HEK293 (cell line): Measurements from ENCODE around the gene ABR.

Source experiments
- BCL11B ChIP-seq: fragments of 450-650 bp; formaldehyde crosslinking; IDR thresholded peaks from 2 replicates; pipeline ENCODE4 v1.5.1; 2016; ENCODE audit warnings: low read depth, missing biosample characterization, missing genetic modification characterization
- EGR2 ChIP-seq: fragments of 450-650 bp; formaldehyde crosslinking; IDR thresholded peaks from 2 replicates; pipeline ENCODE4 v1.5.1; 2016; ENCODE audit warnings: low read depth, missing biosample characterization, missing genetic modification characterization
- GLI2 ChIP-seq: fragments of 450-650 bp; formaldehyde crosslinking; IDR thresholded peaks from 2 replicates; pipeline ENCODE4; 2017; ENCODE audit warnings: missing biosample characterization, missing genetic modification characterization, low read depth, borderline replicate concordance
- MYNN ChIP-seq: fragments of 450-650 bp; formaldehyde crosslinking; IDR thresholded peaks from 2 replicates; pipeline ENCODE4 v1.5.1; 2016; ENCODE audit warnings: missing biosample characterization, missing genetic modification characterization, borderline replicate concordance
- OVOL3 ChIP-seq: fragments of 450-650 bp; formaldehyde crosslinking; IDR thresholded peaks from 2 replicates; pipeline ENCODE4 v1.5.1; 2016; ENCODE audit warnings: missing biosample characterization, missing genetic modification characterization
- REPIN1 ChIP-seq: fragments of 450-650 bp; formaldehyde crosslinking; IDR thresholded peaks from 2 replicates; pipeline ENCODE4 v1.5.1; 2017; ENCODE audit warnings: missing biosample characterization, missing genetic modification characterization, low read depth
- SCRT1 ChIP-seq: fragments of 450-650 bp; formaldehyde crosslinking; IDR thresholded peaks from 2 replicates; pipeline ENCODE4 v1.5.1; 2016; ENCODE audit warnings: missing biosample characterization, missing genetic modification characterization, borderline replicate concordance
- SETDB1 ChIP-seq: IDR thresholded peaks from one replicate; pipeline ENCODE4 v1.6.1; 2017; ENCODE audit warnings: mild to moderate bottlenecking, low read length, moderate library complexity, mixed read lengths; ENCODE audit not compliant: insufficient read length
- ZNF16 ChIP-seq: fragments of 450-650 bp; formaldehyde crosslinking; IDR thresholded peaks from 2 replicates; pipeline ENCODE4 v1.5.1; 2016; ENCODE audit warnings: low read depth, missing biosample characterization, missing genetic modification characterization
- ZNF2 ChIP-seq: fragments of 450-650 bp; formaldehyde crosslinking; IDR thresholded peaks from 2 replicates; pipeline ENCODE4 v1.5.1; 2016; ENCODE audit warnings: missing biosample characterization, missing genetic modification characterization
- ZNF274 ChIP-seq, 2 experiments: fragments of 200-500 bp in 1 of 2; fragments of 450-650 bp in 1 of 2; sonication (Bioruptor generic) in 1 of 2; formaldehyde crosslinking in 1 of 2; IDR thresholded peaks; 2 replicates each; pipeline versions ENCODE4 v1.5.1 to v1.6.1; 2014 to 2016; ENCODE audit warnings: borderline replicate concordance in 1 of 2, inconsistent platforms in 1 of 2, low read length in 1 of 2, missing biosample characterization in 1 of 2, missing genetic modification characterization in 1 of 2
- ZNF302 ChIP-seq: fragments of 450-650 bp; formaldehyde crosslinking; IDR thresholded peaks from 2 replicates; pipeline ENCODE4 v1.5.1; 2016; ENCODE audit warnings: missing biosample characterization, missing genetic modification characterization, low read depth
- ZNF324 ChIP-seq: fragments of 450-650 bp; formaldehyde crosslinking; IDR thresholded peaks from 2 replicates; pipeline ENCODE4 v1.5.1; 2016; ENCODE audit warnings: missing biosample characterization, missing genetic modification characterization
- ZNF354C ChIP-seq: fragments of 450-650 bp; formaldehyde crosslinking; IDR thresholded peaks from 2 replicates; pipeline ENCODE4 v1.5.1; 2016; ENCODE audit warnings: missing biosample characterization, missing genetic modification characterization, low read depth, borderline replicate concordance
- ZNF366 ChIP-seq: fragments of 450-650 bp; formaldehyde crosslinking; conservative IDR thresholded peaks from 2 replicates; pipeline ENCODE4 v1.5.1; 2016; ENCODE audit warnings: missing biosample characterization, missing genetic modification characterization
- ZNF416 ChIP-seq: fragments of 450-650 bp; formaldehyde crosslinking; IDR thresholded peaks from 2 replicates; pipeline ENCODE4 v1.5.1; 2016; ENCODE audit warnings: missing biosample characterization, missing genetic modification characterization
- ZNF521 ChIP-seq: fragments of 450-650 bp; formaldehyde crosslinking; IDR thresholded peaks from 2 replicates; pipeline ENCODE4 v1.5.1; 2017; ENCODE audit warnings: missing biosample characterization, mild to moderate bottlenecking, missing genetic modification characterization
- ZNF658 ChIP-seq: fragments of 450-650 bp; formaldehyde crosslinking; IDR thresholded peaks from 2 replicates; pipeline ENCODE4; 2016; ENCODE audit warnings: missing biosample characterization, missing genetic modification characterization
- ZNF701 ChIP-seq: fragments of 450-650 bp; formaldehyde crosslinking; IDR thresholded peaks from 2 replicates; pipeline ENCODE4 v1.5.1; 2016; ENCODE audit warnings: missing biosample characterization, missing genetic modification characterization
- ZNF76 ChIP-seq: fragments of 450-650 bp; formaldehyde crosslinking; IDR thresholded peaks from 2 replicates; pipeline ENCODE4; 2016; ENCODE audit warnings: low read depth, missing biosample characterization, missing genetic modification characterization, borderline replicate concordance
- ZNF768 ChIP-seq: fragments of 450-650 bp; formaldehyde crosslinking; IDR thresholded peaks from 2 replicates; pipeline ENCODE4 v1.5.1; 2018; ENCODE audit warnings: missing biosample characterization, mild to moderate bottlenecking, missing genetic modification characterization
- ZNF776 ChIP-seq: fragments of 450-650 bp; formaldehyde crosslinking; IDR thresholded peaks from 2 replicates; pipeline ENCODE4 v1.5.0; 2017; ENCODE audit warnings: missing biosample characterization, missing genetic modification characterization, borderline replicate concordance
- TF ChIP-seq, protein P1 (sequence below): fragments of 450-650 bp; formaldehyde crosslinking; IDR thresholded peaks from 2 replicates; pipeline ENCODE4 v1.5.1; 2016; ENCODE audit warnings: missing biosample characterization, missing genetic modification characterization
- TF ChIP-seq, protein P2 (sequence below): fragments of 450-650 bp; formaldehyde crosslinking; conservative IDR thresholded peaks from 2 replicates; pipeline ENCODE4 v1.5.1; 2016; ENCODE audit warnings: low read depth, missing biosample characterization, missing genetic modification characterization
- TF ChIP-seq, protein P3 (sequence below): fragments of 450-650 bp; formaldehyde crosslinking; IDR thresholded peaks from 2 replicates; pipeline ENCODE4 v1.5.1; 2017; ENCODE audit warnings: missing biosample characterization, missing genetic modification characterization
- TF ChIP-seq, protein P4 (sequence below): fragments of 450-650 bp; formaldehyde crosslinking; IDR thresholded peaks from 2 replicates; pipeline ENCODE4; 2016; ENCODE audit warnings: missing biosample characterization, missing genetic modification characterization
- TF ChIP-seq, protein P5 (sequence below): fragments of 450-650 bp; formaldehyde crosslinking; IDR thresholded peaks from 2 replicates; pipeline ENCODE4 v1.5.1; 2016; ENCODE audit warnings: missing biosample characterization, missing genetic modification characterization

ABR gene

DNA sequence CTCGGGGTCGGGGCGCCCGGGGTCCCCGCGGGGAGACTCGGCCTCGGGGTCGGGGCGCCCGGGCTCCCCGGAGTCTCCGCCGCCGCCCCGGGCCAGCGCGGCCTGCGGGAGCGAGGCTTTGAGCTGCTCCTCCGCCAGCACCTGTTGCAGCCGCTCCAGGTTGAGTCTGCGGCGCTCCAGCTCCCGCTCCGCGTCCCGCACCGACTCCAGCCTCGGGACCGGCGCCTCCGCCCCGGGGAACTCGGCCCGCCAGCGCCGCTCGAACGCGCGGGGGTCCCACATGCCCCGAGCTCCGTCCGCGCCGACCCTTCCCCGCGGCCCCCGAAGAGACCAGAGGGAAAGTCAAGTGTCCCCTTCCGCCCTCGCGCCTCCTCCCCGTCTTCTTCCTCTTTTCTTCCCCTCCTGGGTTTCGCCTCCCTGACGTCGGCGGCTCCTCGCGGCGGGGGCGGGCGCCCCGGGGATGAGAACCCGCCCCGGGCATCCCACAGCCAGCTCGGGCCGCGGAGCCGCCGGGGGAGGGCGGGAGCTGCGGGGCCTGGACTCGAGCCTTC lies 49.6 kb upstream of the ABR start (continued):
- TF ChIP-seq ZNF701 (tag by site-specific recombination) = no peak
- no peak for TF ChIP-seq ZNF768 (tag by site-specific recombination)
- TF ChIP-seq SETDB1 = no peak
- no peak for TF ChIP-seq MYNN (tag by site-specific recombination)
- TF ChIP-seq, protein P1, sequence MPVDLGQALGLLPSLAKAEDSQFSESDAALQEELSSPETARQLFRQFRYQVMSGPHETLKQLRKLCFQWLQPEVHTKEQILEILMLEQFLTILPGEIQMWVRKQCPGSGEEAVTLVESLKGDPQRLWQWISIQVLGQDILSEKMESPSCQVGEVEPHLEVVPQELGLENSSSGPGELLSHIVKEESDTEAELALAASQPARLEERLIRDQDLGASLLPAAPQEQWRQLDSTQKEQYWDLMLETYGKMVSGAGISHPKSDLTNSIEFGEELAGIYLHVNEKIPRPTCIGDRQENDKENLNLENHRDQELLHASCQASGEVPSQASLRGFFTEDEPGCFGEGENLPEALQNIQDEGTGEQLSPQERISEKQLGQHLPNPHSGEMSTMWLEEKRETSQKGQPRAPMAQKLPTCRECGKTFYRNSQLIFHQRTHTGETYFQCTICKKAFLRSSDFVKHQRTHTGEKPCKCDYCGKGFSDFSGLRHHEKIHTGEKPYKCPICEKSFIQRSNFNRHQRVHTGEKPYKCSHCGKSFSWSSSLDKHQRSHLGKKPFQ (tag by site-specific recombination) = no peak
- TF ChIP-seq GLI2 (tag by site-specific recombination) = no peak
- TF ChIP-seq, protein P2, sequence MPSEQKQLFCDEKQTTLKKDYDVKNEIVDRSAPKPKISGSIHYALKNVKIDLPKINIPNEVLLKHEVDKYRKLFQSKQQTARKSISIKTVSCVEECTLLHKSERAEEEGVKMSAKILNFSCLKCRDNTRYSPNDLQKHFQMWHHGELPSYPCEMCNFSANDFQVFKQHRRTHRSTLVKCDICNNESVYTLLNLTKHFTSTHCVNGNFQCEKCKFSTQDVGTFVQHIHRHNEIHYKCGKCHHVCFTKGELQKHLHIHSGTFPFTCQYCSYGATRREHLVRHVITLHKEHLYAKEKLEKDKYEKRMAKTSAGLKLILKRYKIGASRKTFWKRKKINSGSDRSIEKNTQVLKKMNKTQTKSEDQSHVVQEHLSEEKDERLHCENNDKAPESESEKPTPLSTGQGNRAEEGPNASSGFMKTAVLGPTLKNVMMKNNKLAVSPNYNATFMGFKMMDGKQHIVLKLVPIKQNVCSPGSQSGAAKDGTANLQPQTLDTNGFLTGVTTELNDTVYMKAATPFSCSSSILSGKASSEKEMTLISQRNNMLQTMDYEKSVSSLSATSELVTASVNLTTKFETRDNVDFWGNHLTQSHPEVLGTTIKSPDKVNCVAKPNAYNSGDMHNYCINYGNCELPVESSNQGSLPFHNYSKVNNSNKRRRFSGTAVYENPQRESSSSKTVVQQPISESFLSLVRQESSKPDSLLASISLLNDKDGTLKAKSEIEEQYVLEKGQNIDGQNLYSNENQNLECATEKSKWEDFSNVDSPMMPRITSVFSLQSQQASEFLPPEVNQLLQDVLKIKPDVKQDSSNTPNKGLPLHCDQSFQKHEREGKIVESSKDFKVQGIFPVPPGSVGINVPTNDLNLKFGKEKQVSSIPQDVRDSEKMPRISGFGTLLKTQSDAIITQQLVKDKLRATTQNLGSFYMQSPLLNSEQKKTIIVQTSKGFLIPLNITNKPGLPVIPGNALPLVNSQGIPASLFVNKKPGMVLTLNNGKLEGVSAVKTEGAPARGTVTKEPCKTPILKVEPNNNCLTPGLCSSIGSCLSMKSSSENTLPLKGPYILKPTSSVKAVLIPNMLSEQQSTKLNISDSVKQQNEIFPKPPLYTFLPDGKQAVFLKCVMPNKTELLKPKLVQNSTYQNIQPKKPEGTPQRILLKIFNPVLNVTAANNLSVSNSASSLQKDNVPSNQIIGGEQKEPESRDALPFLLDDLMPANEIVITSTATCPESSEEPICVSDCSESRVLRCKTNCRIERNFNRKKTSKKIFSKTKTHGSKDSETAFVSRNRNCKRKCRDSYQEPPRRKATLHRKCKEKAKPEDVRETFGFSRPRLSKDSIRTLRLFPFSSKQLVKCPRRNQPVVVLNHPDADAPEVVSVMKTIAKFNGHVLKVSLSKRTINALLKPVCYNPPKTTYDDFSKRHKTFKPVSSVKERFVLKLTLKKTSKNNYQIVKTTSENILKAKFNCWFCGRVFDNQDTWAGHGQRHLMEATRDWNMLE (tag by site-specific recombination) = no peak
- TF ChIP-seq ZNF324 (tag by site-specific recombination) = no peak
- TF ChIP-seq, protein P3, sequence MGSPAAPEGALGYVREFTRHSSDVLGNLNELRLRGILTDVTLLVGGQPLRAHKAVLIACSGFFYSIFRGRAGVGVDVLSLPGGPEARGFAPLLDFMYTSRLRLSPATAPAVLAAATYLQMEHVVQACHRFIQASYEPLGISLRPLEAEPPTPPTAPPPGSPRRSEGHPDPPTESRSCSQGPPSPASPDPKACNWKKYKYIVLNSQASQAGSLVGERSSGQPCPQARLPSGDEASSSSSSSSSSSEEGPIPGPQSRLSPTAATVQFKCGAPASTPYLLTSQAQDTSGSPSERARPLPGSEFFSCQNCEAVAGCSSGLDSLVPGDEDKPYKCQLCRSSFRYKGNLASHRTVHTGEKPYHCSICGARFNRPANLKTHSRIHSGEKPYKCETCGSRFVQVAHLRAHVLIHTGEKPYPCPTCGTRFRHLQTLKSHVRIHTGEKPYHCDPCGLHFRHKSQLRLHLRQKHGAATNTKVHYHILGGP (tag by site-specific recombination) = no peak
- TF ChIP-seq OVOL3 = no peak
- 0 out of 2 replicates have a peak, but pooled peaks have one; percentile 26 for TF ChIP-seq ZNF366 (tag by site-specific recombination)
- TF ChIP-seq ZNF2 (tag by site-specific recombination) = no peak
- TF ChIP-seq, protein P4, sequence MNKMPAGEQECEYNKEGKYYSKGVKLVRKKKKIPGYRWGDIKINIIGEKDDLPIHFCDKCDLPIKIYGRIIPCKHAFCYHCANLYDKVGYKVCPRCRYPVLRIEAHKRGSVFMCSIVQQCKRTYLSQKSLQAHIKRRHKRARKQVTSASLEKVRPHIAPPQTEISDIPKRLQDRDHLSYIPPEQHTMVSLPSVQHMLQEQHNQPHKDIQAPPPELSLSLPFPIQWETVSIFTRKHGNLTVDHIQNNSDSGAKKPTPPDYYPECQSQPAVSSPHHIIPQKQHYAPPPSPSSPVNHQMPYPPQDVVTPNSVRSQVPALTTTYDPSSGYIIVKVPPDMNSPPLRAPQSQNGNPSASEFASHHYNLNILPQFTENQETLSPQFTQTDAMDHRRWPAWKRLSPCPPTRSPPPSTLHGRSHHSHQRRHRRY (tag by site-specific recombination) = no peak
- TF ChIP-seq ZNF521 = no peak
- TF ChIP-seq ZNF658 = no peak
- TF ChIP-seq BCL11B (tag by site-specific recombination) = no peak
- no peak for TF ChIP-seq REPIN1 (tag by site-specific recombination)
- 0 out of 2 replicates have a peak, but pooled peaks have one; percentile 33 for TF ChIP-seq ZNF76 (tag by site-specific recombination)
- TF ChIP-seq SCRT1 = no peak
- no peak for TF ChIP-seq ZNF16 (tag by site-specific recombination)
- TF ChIP-seq EGR2 (tag by site-specific recombination) = peak; percentile 80
- TF ChIP-seq ZNF776 (tag by site-specific recombination) = no peak
- no peak for TF ChIP-seq ZNF416 (tag by site-specific recombination)
- no peak for TF ChIP-seq ZNF274 (IDR thresholded peaks at IDR 0.05; ENCODE audit: low read length)
- no peak for TF ChIP-seq ZNF274 (tag by site-specific recombination; IDR thresholded peaks at IDR 0.05; ENCODE audit: borderline replicate concordance)
- no peak for TF ChIP-seq ZNF302 (tag by site-specific recombination)
- TF ChIP-seq, protein P5, sequence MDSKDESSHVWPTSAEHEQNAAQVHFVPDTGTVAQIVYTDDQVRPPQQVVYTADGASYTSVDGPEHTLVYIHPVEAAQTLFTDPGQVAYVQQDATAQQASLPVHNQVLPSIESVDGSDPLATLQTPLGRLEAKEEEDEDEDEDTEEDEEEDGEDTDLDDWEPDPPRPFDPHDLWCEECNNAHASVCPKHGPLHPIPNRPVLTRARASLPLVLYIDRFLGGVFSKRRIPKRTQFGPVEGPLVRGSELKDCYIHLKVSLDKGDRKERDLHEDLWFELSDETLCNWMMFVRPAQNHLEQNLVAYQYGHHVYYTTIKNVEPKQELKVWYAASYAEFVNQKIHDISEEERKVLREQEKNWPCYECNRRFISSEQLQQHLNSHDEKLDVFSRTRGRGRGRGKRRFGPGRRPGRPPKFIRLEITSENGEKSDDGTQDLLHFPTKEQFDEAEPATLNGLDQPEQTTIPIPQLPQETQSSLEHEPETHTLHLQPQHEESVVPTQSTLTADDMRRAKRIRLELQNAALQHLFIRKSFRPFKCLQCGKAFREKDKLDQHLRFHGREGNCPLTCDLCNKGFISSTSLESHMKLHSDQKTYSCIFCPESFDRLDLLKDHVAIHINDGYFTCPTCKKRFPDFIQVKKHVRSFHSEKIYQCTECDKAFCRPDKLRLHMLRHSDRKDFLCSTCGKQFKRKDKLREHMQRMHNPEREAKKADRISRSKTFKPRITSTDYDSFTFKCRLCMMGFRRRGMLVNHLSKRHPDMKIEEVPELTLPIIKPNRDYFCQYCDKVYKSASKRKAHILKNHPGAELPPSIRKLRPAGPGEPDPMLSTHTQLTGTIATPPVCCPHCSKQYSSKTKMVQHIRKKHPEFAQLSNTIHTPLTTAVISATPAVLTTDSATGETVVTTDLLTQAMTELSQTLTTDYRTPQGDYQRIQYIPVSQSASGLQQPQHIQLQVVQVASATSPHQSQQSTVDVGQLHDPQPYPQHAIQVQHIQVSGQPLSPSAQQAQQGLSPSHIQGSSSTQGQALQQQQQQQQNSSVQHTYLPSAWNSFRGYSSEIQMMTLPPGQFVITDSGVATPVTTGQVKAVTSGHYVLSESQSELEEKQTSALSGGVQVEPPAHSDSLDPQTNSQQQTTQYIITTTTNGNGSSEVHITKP = no peak
- no peak for TF ChIP-seq ZNF354C (tag by site-specific recombination)
